HG03457 (cell line): ENCODE measurements around the gene ATRAID.
A peak's percentile ranks its signal among the peaks of the same experiment; 100 is the strongest.
"Not testable (repeated sequence)": the region's sequence is repeated elsewhere in the genome, so short reads cannot be mapped to it uniquely, and the experiment has no call there.

ENCODE experiments used
- ATAC-seq: cut with Tn5 transposase; IDR thresholded peaks from one replicate; pipeline ENCODE4 v1.9.1; 2021; ENCODE audit warnings: moderate number of reproducible peaks; ENCODE audit not compliant: unreplicated experiment

ATRAID gene

DNA sequence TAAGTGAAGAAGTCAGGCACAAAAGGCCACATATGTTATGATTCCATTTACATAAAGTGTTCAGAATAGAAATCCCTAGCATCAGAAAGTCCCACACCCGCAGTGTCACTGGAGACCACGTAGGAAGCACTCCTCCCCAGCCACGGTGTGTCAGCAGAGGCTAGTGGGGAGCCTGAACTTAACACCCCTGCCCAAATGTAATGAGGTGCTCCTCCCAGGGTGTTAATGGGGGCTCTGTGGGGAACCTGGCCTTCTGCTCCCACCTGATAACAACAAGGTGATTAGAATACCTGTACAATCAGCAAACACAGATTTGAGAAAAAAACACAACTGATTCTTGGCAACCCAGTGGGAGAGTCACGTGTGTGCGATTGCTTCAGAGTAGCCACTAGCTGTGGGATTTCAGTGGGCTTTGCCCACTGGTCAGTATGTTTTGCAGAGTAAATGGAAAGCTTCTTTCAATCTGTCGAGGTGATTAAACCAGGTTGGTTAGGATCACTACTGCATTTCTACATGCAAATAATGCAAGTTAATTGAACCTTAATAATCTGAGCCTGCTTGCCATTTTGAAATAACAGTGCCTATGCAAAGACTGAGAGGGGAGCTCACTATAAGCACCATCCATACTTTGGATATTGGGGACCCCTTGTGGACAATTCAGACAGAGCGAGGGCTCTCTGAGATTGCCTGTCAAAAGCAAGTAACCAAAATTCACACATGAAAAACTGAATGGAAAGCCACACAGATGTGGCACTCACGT, 20.6 kb upstream of the ATRAID start:
- ATAC-seq, result no peak

DNA sequence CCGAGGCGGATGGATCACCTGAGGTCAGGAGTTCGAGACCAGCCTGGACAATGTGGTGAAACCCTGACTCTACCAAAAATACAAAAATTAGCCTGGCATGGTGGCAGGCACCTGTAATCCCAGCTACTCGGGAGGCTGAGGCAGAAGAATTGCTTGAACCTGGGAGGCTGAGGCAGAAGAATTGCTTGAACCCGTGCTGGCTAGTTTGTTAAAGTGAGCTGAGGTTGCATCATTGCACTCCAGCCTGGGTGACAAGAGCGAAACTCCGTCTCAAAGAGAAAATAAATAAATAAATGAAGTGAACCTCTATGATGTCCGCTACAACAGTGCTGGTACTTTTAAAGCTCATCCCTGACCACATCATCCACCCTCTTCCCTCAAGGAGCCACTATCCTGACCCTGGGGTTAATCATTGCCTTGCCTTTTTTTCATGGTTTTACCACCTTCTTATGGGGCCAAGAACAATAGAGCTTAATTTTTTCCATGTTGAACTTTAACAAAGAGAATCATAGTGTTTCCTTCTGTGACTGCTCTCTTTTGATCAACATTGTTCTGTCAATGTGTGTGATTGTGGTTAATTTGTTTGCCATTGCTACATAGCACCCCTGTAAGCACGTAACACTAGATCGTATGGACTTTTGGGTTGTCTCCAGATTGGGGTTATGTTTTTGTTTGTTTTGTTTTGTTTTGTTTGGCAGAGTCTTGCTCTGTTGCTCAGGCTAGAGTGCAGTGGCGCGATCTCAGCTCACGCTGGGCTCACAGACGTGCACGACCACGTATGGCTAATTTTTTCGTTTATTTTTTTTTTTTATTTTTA, 17.1 kb upstream of the ATRAID start:
- no peak for ATAC-seq

DNA sequence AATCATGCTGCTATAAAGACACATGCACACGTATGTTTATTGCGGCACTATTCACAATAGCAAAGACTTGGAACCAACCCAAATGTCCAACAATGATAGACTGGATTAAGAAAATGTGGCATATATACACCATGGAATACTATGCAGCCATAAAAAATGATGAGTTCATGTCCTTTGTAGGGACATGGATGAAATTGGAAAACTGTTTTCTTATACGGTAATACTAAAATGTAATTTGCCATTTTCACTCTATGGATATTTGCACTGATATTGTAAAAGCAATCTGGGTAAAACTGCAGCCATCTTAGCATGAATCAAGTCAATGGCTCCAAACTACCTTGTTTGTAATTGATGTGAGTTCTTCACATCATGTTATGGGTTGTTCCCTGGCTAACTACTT, 16.0 kb upstream of the ATRAID start:
- ATAC-seq, result not testable (repeated sequence)

- not testable (repeated sequence) for ATAC-seq
Measured at GRCh38 chr2:27198068-27198467, 13.8 kb upstream of the ATRAID start.

DNA sequence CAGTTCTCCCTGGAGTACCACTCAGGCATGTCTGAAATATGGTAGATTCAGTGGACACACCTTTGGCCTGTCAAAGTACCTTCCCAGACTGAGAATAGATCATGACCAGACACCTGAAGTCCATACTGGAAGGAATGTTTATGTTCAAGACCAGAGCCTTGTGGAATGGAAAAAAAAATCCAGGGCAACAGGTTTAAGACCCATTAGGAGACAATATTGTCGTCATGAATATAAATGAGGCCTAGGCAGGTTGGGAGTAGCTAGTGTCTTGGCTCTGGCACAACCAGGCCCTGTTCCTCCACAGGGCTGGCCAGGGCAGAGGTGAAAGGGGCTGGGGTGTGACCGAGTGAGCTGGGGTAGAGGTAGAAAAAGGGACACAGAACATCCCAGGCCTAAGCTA, 13.2 kb upstream of the ATRAID start:
- no peak for ATAC-seq

GRCh38 chr2:27199241-27199640, 12.6 kb upstream of the ATRAID start:
- no peak for ATAC-seq

DNA sequence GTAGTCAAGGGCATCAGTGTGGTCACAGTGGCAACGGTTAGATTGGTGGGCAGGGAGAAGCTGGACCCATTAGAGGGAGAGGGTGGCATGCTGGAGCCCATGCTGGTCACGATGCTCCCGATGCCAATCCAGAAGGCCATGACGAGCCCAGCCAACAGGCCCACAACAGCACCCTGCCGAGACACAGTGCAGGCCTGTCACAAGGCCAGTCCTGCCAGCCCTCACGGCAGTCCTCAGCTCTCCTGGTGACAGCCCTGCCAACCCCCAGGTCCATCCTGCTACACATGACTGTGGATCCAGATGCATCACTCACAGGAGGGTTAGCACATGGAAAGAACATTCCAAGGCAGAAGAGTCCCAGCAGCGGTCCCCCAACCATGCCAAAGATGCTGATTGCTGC, 10.2 kb upstream of the ATRAID start:
- ATAC-seq, result no peak

DNA sequence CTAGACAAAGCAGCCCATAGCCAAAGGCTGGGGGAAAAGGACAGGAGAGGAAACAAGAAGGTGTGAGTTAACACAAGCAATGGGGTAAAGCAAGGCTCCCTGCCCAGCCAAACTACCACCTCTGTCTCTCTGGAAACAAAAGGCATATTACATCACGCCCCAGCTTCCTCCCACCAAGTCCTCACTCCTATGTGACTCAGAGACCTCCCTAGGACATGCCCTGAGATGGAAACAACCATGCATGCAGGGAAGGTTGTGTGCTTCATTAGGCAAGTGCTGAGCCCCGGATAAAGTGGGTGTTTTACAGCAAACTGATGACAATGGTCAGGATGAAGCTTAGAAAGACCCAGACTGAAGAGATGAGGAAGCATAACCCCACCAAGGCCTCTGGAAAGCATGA, 9.0 kb upstream of the ATRAID start:
- ATAC-seq, result no peak

DNA sequence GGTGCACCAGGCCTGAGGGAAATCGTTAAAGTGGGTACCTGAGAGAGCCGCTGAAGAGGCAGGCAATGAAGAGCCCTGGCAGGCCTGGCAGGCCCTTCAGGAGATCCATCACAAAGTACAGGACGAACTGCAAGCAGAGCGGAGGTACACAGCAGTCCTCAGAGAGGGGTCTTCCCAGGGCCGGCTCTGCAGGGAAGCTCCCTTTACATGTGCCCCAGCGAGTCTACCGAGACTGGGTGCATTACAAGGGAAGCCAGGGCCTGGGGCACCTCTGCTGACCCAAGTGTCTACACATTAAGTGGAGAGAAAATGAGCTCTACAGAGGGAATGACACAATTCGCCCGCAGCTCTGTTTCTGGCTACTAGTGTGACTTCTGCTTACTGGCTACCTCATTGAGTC, 8.1 kb upstream of the ATRAID start:
- ATAC-seq, result no peak

DNA sequence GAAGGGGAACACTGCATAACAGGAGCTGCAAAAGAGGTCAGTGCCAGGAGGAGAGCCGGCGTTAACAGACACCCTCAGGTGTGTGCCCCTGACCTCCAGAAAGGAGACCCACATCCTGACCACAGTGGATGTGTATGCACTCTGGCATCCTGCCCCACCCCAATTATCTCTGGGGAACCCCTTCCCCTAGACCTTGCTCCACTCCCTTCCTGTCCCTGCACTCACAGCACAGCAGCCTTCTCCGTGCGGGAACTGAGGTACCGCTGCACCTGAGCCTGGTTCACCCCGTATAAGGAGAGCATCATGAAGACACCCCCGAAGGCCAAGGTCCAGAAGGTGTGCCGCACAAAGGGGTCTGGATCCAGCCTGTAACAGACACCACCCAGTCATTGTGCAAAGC, 7.3 kb upstream of the ATRAID start:
- ATAC-seq, result no peak

GRCh38 chr2:27205206-27205605, 6.6 kb upstream of the ATRAID start:
- no peak for ATAC-seq

GRCh38 chr2:27206346-27206745, 5.5 kb upstream of the ATRAID start:
- ATAC-seq, result no peak

GRCh38 chr2:27208486-27209050, 3.3 kb upstream of the ATRAID start:
- ATAC-seq, result no peak

GRCh38 chr2:27209621-27210401, 2.0 kb upstream of the ATRAID start:
- ATAC-seq, result no peak

- peak; percentile 11 for ATAC-seq
Measured at GRCh38 chr2:27211241-27211942, 449 bp upstream of the ATRAID start.

GRCh38 chr2:27212626-27213471, 1.0 kb downstream of the ATRAID start:
- ATAC-seq, result no peak

DNA sequence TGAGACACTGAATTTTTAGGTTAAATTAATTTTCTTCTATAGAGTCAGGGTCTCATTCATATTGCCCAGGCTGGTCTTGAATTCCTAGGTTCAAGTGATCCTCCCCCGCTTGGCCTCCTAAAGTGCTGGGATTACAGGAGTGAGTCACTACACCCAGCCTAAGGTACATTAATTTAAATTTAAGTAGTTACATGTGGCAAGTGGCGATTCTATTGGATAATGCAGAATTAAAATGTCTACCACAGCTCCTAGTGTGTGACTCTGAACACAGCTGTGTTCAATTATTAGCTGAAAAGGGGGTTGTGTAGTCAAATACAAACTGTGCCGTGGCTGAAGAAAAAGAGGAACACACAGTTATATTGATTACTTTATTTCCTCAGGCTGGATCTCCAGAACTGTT, 3.1 kb downstream of the ATRAID start:
- no peak for ATAC-seq

GRCh38 chr2:27216416-27217137, 4.7 kb downstream of the ATRAID start:
- ATAC-seq, result no peak
